NCI-H2196 (cell line): Measurements from ENCODE around the gene ZRANB2.
A peak's percentile ranks its signal among the peaks of the same experiment; 100 is the strongest.

ENCODE experiments used
- DNase-seq: peaks from one replicate; lab custom pipeline; 2025; ENCODE audit not compliant: unreplicated experiment; lab: John Stamatoyannopoulos, UW

ZRANB2 gene, protein sequence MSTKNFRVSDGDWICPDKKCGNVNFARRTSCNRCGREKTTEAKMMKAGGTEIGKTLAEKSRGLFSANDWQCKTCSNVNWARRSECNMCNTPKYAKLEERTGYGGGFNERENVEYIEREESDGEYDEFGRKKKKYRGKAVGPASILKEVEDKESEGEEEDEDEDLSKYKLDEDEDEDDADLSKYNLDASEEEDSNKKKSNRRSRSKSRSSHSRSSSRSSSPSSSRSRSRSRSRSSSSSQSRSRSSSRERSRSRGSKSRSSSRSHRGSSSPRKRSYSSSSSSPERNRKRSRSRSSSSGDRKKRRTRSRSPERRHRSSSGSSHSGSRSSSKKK

DNA sequence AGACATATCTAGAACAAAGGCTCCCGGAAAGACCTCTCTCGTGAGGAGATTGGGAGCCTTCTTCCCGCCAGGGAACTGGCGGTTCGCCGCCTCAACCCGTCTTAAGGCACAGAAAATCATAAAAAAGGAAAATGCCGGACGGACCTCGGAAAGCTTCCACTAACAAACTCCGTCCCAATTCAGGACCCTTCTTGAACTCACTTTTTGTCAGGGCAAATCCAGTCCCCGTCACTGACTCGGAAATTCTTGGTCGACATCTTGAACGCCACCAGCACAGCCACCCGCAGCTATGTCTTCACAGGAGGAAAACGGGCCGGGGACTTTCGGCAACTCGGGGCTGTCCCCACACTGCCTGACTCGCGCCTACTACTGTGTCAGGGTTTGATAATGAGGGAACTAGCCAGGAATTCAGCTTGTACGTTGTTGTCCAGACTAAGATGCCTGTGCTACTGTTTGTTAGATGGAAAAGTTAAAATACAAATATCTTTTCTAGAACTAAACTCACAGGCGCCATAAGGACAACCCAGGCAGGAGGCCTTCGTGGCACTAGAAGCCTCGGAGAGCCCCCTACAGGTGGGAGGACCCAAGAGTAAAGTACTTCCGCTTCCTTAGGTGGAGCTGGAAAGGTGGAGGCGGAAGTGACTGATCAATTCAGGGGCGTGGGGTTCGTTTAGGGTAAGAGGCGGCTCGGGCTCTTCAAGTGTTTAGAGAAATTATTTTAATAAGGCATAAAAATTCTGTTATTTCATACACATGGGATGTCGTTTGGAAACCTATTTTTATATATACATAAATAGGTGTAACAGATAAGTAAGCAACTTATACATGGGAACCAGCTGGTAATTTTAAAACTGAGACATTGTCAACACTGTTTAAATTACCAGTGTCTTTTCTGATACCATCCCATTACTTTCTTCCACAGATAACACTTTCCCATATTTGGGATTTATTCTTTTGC is at the start of gene ZRANB2:
Gene ZRANB2 (minus strand): TSS at position 297 of the 958 bp plus-strand sequence. CDS start 40 bp downstream, at position 257.
- DNase-seq, result peak; percentile 92

DNA sequence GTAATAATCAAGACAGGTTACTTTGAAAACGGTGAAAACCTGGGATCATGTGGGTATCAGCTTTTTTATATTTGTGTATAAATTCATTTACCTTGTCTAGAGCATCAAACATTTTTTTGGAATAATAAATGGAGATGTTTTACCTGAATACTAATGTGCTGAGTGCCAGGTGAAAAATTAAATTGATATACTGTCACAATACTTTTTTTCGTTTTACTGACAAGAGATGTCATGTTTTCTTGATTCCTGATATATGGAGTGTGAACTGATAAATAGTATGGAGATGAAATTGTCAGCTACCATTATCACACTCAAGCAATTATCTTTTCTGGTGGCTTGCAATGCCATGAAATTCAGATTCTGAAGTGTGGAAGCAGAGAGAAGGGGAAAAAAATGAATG is 47.2 kb upstream of the ZRANB2 start:
- no peak for DNase-seq

DNA sequence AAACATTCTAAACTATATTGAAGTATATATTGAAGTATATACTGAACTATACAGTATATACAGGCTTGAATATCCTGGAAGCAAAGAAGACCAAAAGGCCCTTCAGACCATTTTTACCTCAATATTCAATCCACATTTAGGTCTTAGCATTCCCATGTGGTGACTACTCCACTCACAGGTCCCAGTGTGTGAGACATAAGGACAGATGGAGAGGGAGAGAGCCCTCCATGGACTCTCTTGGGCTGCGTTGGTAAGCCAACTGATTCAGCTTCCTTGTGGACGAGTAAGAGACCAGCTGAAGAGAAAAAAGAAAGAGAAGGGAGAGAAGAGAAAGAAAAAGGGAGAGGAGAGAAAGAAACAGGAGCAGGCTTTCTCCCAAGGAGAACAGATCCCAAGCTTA is 37.3 kb upstream of the ZRANB2 start:
- no peak for DNase-seq

DNA sequence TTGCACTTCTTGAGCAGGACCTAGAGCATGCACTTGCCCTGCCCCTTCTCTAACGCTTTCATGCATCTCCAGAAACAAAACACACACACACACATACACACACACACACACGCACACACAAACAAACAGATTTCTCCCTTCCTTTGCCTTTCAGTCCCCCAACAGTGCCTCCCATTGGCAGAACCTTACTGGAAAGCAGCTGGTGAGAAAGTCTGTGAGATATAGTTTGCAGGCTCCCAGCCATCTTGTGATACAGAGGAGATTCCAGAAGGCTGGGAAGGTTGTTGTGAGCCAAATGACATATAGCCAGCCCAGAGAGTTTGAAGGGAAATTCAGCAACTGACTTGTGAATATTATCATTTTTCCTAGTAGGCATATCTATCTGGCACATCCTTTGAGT is 35.9 kb upstream of the ZRANB2 start:
- DNase-seq, result no peak

DNA sequence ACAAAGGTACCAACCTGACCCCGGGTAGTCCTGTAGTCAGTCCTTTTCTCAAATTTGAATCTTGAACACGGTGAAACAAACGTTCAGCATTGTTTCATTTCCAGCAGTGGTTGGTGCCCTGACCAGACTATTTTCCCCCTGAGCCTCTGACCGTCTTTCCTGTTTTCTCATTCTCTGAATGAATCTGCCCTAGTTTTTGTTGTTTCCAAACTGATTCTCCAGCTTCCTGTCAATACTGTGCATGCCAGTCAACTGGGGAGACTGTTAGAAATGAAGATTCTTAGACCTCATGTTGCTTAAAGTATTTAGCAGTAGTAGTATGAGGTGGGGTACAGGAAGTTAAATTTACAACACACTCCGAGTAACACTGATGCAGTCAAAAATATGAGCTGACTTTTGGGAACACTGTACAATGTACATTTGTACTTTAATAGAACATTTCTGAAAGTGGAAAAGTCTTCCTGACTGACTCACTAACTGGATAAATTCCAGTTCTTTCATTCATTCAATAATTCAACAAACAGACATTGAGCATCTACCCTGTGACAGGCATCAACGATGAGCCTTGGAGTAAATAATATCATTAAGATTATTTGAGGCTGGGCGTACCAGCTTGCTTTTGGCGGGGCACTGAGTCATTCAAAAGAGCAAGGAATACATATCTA is 26.0 kb upstream of the ZRANB2 start:
- DNase-seq, result no peak

DNA sequence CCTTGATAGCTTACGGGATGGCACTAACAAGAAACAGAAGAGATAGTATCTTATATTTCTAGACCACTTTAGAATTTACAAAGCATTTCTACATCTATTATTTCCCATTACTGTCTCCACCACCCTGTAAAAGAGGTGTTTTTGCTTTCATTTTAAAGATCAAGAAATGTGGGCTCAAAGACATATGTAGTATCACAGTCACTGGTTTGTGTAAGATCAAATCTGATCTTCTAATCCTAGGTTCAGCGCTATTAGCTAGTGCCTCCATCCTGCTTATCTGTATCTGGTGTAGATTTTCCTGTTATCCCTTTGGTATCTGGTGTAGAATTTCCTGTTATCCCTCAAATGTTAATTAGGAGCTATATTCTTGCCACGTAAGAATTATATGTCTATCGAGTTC is 23.6 kb upstream of the ZRANB2 start:
- no peak for DNase-seq

DNA sequence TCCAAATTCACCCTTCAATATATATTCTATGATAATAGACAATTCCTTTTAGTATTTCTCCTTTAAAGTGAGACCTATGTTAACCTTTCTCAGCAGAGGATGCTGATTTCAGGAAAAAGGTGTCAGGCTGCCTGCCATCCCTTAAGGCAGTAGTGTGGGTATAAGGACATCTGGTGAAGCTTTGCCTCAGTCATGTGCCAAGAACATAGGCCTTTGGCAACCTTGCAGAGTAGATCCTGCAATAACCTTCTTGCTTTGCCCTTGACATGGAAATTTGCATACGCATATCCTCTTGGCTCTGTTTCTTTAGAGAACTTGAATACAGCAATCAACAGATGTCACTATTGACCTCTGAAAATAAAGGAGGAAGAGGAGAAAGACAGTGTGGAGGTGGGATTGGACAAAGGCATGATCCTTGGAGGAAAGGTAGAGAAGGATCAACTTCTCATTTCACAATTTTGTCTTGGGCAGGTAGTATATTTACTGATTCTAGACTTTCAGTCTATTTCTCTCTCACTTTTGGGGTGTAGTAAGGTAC is 21.1 kb upstream of the ZRANB2 start:
- no peak for DNase-seq

DNA sequence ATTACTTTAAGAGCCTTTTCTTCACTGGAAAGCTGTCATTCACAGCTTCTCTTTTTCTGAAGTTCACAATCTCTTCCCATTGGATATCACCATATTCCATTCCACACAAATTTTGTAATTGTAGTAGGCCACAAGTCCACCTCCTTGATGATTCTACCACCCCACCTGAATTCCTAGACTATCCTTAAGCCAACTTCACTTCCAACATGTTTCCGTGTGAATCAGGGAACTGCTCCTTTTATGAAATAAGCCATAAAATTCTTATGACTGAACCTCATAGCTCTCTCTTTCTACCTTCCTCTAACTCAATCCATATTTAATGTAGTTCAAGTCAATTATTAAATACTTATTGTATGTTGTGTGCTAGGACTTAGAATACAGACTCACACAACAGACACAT is 16.6 kb upstream of the ZRANB2 start:
- DNase-seq, result no peak

DNA sequence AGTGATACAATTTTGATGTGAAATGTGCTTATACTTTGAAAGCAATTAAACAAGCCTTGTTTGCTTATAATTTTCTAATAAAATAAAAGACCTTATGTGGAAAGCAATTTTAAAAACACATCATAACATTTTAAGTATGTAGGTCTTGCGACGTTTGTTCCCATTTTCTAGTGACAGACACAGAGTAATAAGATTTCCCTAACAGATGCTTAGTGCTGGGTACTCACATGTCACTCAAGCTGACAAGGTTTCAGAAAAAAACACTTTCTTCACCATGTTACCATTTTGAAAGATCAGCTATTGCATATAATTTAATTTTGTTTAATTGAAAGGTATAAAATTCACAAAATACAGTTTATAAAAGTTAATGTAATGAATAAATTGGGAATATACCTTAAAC is 14.1 kb upstream of the ZRANB2 start:
- DNase-seq, result no peak

DNA sequence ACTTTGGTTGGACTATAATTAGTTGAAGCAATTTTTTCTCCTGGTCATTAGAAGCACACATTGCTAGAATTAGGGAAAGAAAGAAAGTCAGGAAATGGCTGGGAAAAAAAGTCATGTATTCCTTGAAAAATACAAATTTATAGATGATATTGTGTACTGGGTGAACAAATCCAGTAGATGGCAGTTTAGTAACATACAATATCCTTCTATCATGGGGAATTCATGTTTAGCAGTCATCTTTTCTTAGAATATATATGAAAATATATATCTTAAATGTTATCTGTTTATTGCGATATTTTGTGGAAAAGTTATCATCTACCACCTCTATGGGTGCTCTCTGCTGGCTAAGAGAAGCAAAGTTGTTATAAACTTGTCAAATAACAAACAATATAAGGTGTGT is 13.1 kb upstream of the ZRANB2 start:
- no peak for DNase-seq

DNA sequence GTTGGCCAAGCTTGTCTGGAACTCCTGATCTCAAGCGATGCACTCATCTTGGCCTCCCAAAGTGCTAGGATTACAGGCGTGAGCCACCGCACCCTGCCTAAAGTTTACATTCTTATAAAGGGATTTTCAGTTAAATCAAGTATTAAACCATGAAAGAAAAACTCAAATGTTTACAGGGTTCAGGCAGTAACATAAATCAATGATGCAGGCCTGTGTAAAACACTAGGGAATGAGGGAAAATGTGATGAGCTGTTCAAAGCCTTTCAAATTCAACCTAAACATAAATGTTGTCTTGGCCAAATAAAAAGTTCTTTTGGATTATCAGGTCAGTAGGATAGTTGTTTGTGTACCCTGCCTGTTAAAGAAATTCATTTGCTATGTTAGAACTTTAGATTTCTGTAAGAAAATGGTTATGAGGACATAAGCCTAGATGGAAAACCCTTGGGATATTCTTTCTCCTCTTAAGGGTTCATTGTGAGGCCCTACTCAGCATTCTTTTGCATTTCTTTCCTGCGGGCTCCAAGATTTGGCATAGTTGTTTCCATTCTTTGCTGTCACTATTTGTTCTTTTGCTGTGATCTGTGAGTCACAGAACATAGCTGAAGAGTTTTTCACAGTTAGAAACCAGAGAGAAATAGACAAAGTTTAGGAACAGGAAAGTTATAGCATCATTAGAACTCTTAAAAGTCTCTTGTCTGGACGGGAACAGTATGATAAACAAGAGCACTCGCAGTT is 8.9 kb upstream of the ZRANB2 start:
- no peak for DNase-seq

DNA sequence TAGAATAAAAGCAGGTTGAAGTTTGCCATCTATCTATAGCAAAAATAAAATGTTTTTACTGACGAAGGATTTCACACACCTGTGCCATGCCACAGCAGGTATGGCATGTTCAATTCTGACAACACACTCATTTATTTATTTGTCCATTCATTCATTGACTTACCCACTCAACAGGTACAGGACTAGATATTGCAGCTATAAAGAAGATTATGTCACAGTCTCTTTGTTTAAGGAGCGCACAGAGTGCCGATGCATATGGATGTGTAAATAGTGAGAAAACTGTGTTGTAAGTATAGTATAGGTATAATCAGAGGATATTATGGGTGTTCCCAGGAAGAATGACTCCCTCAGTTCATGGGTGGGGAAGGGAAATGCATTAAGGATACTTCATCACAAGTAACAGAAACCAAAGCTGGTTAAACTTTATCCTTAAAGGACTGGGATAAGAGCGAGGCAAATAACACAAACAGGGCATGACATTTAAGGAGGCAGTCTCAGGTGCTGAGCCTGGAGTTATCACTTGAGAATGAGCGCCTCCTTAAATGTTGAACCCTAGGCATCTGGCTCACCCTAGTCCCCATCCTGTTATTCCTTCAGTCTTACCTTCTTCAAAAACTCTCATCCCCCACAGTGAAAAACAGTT is 7.9 kb upstream of the ZRANB2 start:
- DNase-seq, result no peak

DNA sequence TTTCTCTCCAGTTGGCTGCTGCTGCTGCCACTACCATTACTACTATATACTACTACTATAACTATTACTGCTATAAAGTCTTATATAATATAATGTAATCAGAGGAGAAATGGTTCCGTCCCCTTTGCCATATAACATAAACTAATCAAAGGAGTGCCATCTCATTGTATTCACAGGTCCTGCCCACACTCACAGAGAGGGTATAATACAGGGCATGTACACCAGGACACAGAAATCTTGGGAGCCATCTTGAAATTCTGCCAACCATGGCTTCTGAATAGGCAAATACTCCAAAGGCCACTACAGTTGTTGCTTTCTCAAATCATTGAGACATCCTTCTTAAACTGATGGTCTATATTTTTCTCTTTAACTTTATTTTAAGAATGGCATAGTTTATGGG is 6.9 kb upstream of the ZRANB2 start:
- no peak for DNase-seq

DNA sequence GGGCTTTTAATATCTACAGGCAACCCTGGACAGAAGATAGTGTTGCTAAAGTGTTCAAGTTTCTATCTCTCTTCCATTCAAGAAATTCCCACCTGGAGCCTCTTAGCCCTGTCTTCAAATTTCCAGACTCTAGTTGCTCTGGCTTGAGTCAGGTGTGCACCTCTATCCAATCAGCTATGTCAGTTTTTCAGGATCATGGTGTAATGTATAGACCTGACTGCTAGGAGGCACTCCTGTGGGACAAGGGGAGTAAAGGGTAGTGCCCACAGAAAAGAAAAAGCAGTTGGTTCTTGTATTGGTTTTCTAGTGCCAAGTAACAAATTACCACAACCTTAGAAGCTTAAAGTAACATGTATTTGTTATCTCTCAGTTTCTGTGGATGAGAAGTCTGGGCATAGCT is 6.2 kb upstream of the ZRANB2 start:
- no peak for DNase-seq

DNA sequence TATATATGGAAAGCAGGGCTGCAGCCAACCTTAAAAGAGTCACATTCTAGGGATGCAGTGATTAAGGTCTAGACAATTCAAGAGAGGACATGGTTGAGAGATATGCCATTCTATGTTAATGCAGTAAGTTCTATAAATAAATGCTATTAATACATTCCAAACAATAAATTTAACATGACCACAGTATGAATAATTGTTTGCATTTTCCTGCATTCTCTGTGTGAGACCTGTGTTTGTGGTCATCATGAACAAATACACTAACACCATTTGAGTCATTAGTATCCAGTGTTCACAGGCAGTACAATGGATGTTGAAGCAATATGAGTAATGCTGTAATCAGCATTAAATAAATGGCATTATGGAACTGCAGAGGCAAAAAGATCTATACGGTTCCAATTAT is 5.5 kb upstream of the ZRANB2 start:
- DNase-seq, result no peak

DNA sequence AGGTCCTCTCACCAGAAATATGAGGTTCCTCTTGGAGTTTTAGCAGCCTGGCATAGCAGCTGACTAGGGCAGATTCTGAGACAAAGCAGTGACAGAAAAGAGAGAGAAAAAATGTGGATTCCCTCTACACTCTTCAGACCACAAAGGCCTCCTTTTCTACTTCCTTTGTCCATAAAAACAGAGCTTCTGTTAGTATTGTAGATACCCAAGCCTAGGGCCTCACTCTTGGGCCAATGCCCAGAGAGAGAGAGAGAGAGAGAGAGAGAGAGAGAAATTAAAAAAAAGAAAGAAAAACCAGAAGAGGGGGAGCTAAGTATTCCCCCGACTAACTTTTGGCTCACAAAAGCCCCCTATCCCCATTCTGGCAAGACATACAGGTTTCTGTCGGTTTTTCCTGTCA is 2.4 kb upstream of the ZRANB2 start:
- no peak for DNase-seq

DNA sequence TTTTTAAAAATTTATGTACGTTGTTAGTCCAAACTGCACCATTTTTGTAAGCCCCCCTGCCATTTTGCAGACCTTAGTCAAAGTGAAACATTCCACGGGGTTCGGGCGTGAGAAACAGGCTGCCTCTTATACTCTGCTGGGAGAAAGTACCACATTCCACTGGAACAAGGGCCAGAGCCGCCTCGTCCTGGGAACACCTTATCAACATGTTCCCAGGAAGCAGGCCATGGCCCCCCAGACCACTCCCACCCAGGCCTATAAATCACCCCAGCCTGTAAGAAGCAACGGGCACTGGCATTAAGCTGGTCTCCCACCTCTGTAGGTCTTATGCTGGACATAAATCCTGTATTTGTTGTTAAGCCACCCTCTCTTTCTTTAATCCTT is 854 bp upstream of the ZRANB2 start:
- DNase-seq, result no peak

DNA sequence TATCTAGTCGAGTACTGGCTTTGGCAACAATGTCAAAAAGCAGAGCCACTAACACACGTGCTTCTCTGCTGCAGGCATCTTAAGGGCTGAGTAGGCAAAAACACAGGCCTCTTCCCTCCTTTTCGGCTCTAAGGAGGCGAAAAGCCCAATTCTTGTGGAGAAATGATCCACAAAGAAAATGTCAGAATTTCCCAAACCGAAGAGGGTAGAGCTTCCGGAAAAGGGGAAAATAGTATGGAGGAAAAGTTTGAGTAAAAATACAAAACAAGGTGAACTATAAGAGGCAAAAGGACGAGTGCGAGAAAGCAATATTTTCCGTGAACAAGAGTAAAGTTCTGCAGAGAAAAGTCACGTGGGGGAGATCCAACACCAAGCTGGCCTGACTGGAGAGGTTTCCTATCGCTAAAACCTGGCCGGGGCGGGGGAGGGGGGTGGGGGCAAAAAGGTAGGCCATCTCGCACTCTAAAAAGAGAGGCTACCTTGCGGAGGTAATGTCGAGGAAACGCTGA is 551 bp downstream of the ZRANB2 start:
- DNase-seq, result peak; percentile 23

DNA sequence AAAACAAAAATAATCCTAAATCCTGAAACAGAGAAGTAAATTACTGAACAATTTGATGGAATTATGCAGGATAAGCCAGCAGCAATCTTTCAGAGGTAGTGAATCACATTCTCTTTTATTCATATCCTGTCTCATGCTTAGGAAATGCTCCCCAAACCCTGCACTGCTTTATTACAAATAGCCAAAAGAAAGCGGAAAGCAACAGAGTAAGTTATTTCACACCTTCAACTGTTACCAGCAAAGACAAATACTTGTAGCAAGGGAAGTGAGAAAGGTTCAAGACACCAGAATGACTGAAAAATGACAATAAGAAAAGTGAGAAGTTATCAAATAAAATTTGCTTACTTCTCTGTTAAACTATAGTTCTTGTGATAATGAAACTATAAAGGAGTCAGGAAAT is 6.2 kb downstream of the ZRANB2 start:
- DNase-seq, result no peak

DNA sequence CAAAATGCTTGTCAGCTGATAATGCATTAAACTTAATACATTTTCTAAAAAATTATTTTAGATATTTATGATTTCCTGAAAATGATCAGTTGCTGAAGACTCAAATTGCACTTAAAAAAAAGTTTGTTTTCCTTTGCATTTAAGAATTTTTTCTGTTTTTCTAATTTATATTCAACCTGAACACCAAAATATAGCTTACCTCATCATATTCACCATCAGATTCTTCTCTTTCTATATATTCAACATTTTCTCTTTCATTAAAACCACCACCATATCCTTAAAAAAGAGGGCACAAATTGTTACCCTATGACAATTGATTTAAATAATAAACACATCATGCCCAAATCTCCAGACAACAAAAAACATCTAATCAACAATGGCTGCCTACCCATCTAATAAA is 8.6 kb downstream of the ZRANB2 start:
- no peak for DNase-seq
